Fibroblast of lung (primary cell): ENCODE results near the gene TESMIN. TPM values are rescaled to one million over a fixed set of nuclear protein-coding genes. Genes with fewer than 3 reads are reported as not detected.

Experiments used
- DNase-seq, 2 donors: peaks; one replicate each; pipeline versions ENCODE4 v3.0.0 to v3.0.0-alpha.2; 2010; ENCODE audit warnings: low read depth in 2 of 2
- H2AFZ ChIP-seq: 2 replicates; pipeline ENCODE4 v1.5.1; 2012; ENCODE audit warnings: low read length, control low read depth, inconsistent platforms
- H3K27ac ChIP-seq: 2 replicates; pipeline ENCODE4 v1.5.1; 2011; ENCODE audit warnings: low read length, control low read depth; ENCODE audit not compliant: insufficient read depth
- H3K27me3 ChIP-seq: 2 replicates; pipeline ENCODE4 v1.5.1; 2011; ENCODE audit warnings: mild to moderate bottlenecking, low read length; ENCODE audit not compliant: control insufficient read depth, insufficient read depth
- H3K36me3 ChIP-seq: 2 replicates; pipeline ENCODE4 v1.5.1; 2011; ENCODE audit warnings: low read length; ENCODE audit not compliant: control insufficient read depth, insufficient read depth
- H3K4me1 ChIP-seq: 2 replicates; pipeline ENCODE4 v1.5.1; 2011; ENCODE audit warnings: low read length; ENCODE audit not compliant: control insufficient read depth, insufficient read depth; ENCODE audit errors: extremely low read depth
- H3K4me2 ChIP-seq: 2 replicates; pipeline ENCODE4 v1.5.1; 2011; ENCODE audit warnings: low read length, control low read depth; ENCODE audit not compliant: insufficient read depth; ENCODE audit errors: extremely low read depth
- H3K4me3 ChIP-seq, 4 experiments: fragments of 200-600 bp in 1 of 4; sonication (generic) in 1 of 4; replicated peaks in 1 of 4; 2 replicates each; pipeline ENCODE4 v1.5.1; 2011 to 2016; ENCODE audit warnings: low read length in 4 of 4, low read depth in 3 of 4, mild to moderate bottlenecking in 3 of 4, control low read depth in 2 of 4, inconsistent platforms in 1 of 4, mixed read lengths in 1 of 4; ENCODE audit not compliant: insufficient read depth in 1 of 4; ENCODE audit errors: control extremely low read depth in 1 of 4
- H3K79me2 ChIP-seq: 2 replicates; pipeline ENCODE4 v1.5.1; 2012; ENCODE audit warnings: mild to moderate bottlenecking, low read length, inconsistent platforms; ENCODE audit not compliant: control insufficient read depth, insufficient read depth
- H3K9ac ChIP-seq: 2 replicates; pipeline ENCODE4 v1.5.1; 2011; ENCODE audit warnings: mild to moderate bottlenecking, low read length, control low read depth; ENCODE audit not compliant: insufficient read depth
- H3K9me3 ChIP-seq: 2 replicates; pipeline ENCODE4 v1.5.1; 2012; ENCODE audit warnings: low read depth, low read length; ENCODE audit not compliant: control insufficient read depth, insufficient read depth
- H4K20me1 ChIP-seq: 2 replicates; pipeline ENCODE4 v1.5.1; 2011; ENCODE audit warnings: low read length; ENCODE audit not compliant: control insufficient read depth, insufficient read depth; ENCODE audit errors: extremely low read depth
- EZH2 ChIP-seq: IDR thresholded peaks from 2 replicates; pipeline ENCODE4 v1.5.1; 2012; ENCODE audit warnings: low read length, control low read depth, mild to moderate bottlenecking; ENCODE audit errors: missing control alignments
- polyA plus RNA-seq, 2 donors: library from polyadenylated mRNA; depleted of rRNA in 1 of 2; stranded (reverse) in 1 of 2; unstranded in 1 of 2; fragments of >200 nt; gene quantifications; 2 replicates each; pipeline ENCODE4 v1.2.1, GENCODE V29; 2011 to 2012; ENCODE audit warnings: missing spikeins in 1 of 2
- total RNA-seq: library from RNA; depleted of rRNA; stranded (reverse); fragments of >200 nt; gene quantifications from 2 replicates; pipeline ENCODE4 v1.2.1, GENCODE V29; 2014
- TF ChIP-seq, protein P1 (sequence below), 2 donors: IDR thresholded peaks in 1 of 2; conservative IDR thresholded peaks in 1 of 2; 1 replicate in 1 of 2; 2 replicates in 1 of 2; pipeline ENCODE4 v1.5.1; 2011 to 2012; ENCODE audit warnings: low read length in 2 of 2, control low read depth in 1 of 2, inconsistent platforms in 1 of 2, low read depth in 1 of 2, mild to moderate bottlenecking in 1 of 2

The TESMIN gene
- total and polyA plus RNA-seq, 2 donors (not counting 1 experiment from before 2014, with no cell fraction given): 0.70 to 2.0 TPM

DNA sequence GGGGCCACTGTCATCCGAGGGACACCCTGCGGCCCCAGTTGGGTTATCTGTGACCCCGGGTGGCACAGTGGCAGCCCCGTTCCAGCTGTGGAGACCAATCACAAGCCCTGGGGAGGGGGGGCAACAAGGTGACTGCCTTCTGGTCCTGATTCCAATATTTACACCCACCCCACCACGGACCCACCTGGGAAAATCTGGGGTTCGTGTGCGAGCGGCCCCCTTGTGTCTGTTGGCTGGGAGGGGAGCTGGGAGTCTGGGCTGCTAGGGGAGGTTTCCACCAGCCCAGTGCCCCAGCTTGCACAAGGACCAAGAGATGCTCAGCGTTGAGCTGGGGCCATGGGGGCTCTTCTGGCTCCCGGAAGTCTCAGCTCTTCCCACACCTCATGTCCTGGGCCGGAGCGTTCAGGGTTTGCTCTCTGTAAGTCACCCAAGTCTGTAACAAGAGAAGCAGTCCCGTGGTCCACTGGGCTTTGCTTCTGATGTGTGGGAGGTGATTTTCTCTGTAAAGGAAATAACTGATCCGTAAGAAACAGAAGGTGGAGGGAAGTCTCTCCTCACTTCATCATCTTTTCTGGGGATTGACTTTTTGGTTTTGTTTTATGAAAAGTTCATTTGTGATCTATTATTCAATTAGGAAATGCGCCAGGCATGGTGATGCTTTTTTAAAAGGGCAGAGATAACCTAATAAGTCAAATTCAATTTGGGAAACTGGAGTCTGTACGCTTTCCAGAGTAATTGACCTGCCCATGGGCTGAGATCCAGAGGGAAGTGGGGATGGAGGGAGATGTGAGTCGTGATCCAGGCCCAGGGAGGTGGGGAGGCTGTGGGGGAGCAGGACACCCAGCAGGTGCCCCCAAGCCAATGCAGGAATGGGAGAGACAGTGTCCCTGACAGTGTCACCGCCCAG is 89.4 kb downstream of the TESMIN start:
- TF ChIP-seq EZH2: no peak
- TF ChIP-seq, protein P1, sequence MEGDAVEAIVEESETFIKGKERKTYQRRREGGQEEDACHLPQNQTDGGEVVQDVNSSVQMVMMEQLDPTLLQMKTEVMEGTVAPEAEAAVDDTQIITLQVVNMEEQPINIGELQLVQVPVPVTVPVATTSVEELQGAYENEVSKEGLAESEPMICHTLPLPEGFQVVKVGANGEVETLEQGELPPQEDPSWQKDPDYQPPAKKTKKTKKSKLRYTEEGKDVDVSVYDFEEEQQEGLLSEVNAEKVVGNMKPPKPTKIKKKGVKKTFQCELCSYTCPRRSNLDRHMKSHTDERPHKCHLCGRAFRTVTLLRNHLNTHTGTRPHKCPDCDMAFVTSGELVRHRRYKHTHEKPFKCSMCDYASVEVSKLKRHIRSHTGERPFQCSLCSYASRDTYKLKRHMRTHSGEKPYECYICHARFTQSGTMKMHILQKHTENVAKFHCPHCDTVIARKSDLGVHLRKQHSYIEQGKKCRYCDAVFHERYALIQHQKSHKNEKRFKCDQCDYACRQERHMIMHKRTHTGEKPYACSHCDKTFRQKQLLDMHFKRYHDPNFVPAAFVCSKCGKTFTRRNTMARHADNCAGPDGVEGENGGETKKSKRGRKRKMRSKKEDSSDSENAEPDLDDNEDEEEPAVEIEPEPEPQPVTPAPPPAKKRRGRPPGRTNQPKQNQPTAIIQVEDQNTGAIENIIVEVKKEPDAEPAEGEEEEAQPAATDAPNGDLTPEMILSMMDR (conservative IDR thresholded peaks at IDR 0.05 in 1 of 2, IDR thresholded peaks at IDR 0.05 in 1 of 2; ENCODE audit: low read depth in 1 of 2, low read length in 2 of 2): no peak
- H3K27ac ChIP-seq: no peak overlapping the region
- no peaks in the 10 kb centered on the region for H3K36me3 ChIP-seq
- H3K4me1 ChIP-seq: peaks cover 11% of the 10 kb centered on the region
- no peak overlapping the region for H3K4me3 ChIP-seq
- no peaks in the 10 kb centered on the region for H3K9me3 ChIP-seq
- H3K4me2 ChIP-seq: no peak overlapping the region
- no peak overlapping the region for H3K9ac ChIP-seq
- no peaks in the 10 kb centered on the region for H4K20me1 ChIP-seq
- peaks cover 3% of the 10 kb centered on the region for H3K27me3 ChIP-seq
- peak; percentile 32 to 47 for DNase-seq
- H3K79me2 ChIP-seq: no peaks in the 10 kb centered on the region
- no peak overlapping the region for H2AFZ ChIP-seq

DNA sequence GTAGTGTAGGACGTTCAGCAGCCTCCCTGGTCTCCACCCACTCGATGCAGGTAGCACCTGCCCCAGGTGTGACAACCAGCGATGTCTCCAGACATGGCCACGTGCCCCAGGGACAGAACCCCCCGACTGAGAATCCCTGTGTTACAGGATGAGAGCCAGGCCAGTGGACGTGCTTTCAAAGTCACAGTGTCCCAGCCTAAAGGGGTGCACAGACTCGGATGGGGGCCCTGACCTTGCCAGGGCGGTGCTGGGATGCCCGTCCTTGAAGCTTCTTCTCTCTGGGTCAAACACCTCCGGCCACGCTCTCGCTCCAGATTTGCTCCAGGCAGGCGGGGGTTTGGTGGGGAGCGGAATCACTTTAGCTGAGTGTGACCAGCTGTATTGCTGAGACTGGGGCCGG is 90.3 kb downstream of the TESMIN start:
- TF ChIP-seq, protein P1 (conservative IDR thresholded peaks at IDR 0.05 in 1 of 2, IDR thresholded peaks at IDR 0.05 in 1 of 2; ENCODE audit: low read depth in 1 of 2, low read length in 2 of 2): no peak
- no peak for TF ChIP-seq EZH2
- peaks cover 11% of the 10 kb centered on the region for H3K4me1 ChIP-seq
- H3K4me3 ChIP-seq: no peak overlapping the region
- H3K79me2 ChIP-seq: no peaks in the 10 kb centered on the region
- H3K4me2 ChIP-seq: no peak overlapping the region
- peaks cover 3% of the 10 kb centered on the region for H3K27me3 ChIP-seq
- no peak overlapping the region for H3K9ac ChIP-seq
- H3K9me3 ChIP-seq: no peaks in the 10 kb centered on the region
- no peak for DNase-seq
- H3K27ac ChIP-seq: no peak overlapping the region
- H4K20me1 ChIP-seq: no peaks in the 10 kb centered on the region
- H3K36me3 ChIP-seq: no peaks in the 10 kb centered on the region
- H2AFZ ChIP-seq: no peak overlapping the region

DNA sequence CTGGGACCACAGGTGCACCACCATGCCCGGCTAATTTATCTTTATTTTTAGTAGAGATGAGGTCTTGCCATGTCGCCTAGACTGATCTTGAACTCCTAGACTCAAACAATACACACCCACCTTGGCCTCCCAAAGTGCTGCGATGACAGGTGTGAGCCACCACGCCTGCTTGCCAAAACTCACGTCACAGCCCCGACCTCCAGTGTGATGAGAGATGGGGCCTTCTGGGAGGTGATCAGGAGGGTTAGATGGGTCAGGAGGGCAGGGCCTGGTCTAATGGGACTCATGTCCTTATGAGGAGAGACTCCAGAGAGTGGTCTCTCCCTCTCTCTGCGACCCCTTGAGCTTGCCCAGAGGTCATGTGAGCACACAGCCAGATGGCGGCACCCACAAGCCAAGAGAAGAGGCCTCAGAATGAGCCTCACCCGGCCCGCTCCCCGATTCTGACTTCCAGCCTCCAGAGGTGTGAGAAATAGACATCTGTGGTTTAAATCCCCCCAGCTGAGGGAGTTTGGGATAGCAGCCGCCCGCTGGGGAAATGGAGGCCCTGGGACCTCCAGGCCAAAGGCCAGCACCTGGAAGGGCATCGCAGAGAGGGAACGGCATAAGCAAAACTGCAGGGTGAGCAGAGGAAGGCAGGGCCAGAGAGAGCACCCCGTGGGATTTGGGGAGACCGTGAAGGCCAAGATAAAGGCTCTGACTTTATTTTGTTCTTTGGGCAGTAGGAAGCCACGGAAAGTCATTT is 91.1 kb downstream of the TESMIN start:
- Histone ChIP-seq H3K4me1 (peaks cover 11% of the 10 kb centered on the region), H3K4me3 (no peak overlapping the region)

More for the DNA sequence above, 91.1 kb downstream of the TESMIN start:
- no peak overlapping the region for H3K4me2 ChIP-seq
- no peaks in the 10 kb centered on the region for H3K79me2 ChIP-seq
- TF ChIP-seq EZH2: no peak
- TF ChIP-seq, protein P1 (conservative IDR thresholded peaks at IDR 0.05 in 1 of 2, IDR thresholded peaks at IDR 0.05 in 1 of 2; ENCODE audit: low read depth in 1 of 2, low read length in 2 of 2): no peak
- no peak overlapping the region for H3K27ac ChIP-seq
- H3K9ac ChIP-seq: no peak overlapping the region
- peaks cover 5% of the 10 kb centered on the region for H3K27me3 ChIP-seq
- no peak overlapping the region for H2AFZ ChIP-seq
- H4K20me1 ChIP-seq: no peaks in the 10 kb centered on the region
- no peak for DNase-seq
- no peaks in the 10 kb centered on the region for H3K36me3 ChIP-seq
- no peaks in the 10 kb centered on the region for H3K9me3 ChIP-seq
